ENCODE data around the gene SLC24A3. TPM values are rescaled to one million over a fixed set of nuclear protein-coding genes. Genes with fewer than 3 reads are reported as not detected.
A peak's percentile ranks its signal among the peaks of the same experiment; 100 is the strongest.

SLC24A3 gene
- total and polyA plus RNA-seq, 9 donors = 4.8 to 40.5 (median 18.6) TPM

DNA sequence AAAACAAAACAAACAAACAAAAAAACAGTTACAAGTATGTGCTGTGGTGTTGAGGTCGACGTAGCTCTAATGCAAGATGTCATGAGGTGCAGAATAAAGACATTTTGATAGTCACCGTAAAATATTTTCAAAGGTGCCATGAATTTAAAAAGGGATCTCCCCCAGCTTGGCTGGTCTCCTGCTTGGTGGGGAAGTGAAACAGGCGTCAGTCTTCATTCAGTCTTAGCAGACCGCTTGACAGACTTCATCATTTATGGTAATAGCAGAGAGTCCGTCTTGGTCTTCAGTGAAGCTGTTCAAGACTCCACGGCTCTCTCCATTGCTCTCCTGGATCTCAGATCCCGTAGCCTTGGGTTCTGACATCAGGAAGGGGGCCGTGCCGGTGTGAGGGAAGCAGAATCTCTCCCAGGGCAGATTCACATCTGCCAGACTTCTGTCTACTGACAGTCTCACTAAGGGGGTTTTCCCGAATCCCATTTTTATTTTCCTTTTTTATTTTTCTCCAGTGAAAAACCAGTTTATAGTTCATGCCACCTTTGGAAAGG lies 1.6 kb downstream of the SLC24A3 start:
- Histone ChIP-seq H3K27me3 (no peaks in the 10 kb centered on the region), H3K9me3 (no peaks in the 10 kb centered on the region), H3K27ac (peak overlapping the region in 1 of 2 donors; percentile 75), H3K36me3 (no peaks in the 10 kb centered on the region), H3K4me1 (ENCODE audit: insufficient read depth) (peaks cover 8% of the 10 kb centered on the region), H3K4me3 (peak overlapping the region; percentile 78)
- WGBS, 3 donors = 59 to 68% (median 65%) methylated on average over 11 of the region's 11 CpGs
- DNase-seq = no peak
- intact Hi-C loops (cut with DNase I) = loop anchor here (2.0 to 10.0 kb wide), 5 partner anchors 51 to 449 kb away; no protein-coding TSS in a partner anchor
- no peak for TF ChIP-seq POLR2A (IDR thresholded peaks at IDR 0.05)
- TF ChIP-seq, protein P1, sequence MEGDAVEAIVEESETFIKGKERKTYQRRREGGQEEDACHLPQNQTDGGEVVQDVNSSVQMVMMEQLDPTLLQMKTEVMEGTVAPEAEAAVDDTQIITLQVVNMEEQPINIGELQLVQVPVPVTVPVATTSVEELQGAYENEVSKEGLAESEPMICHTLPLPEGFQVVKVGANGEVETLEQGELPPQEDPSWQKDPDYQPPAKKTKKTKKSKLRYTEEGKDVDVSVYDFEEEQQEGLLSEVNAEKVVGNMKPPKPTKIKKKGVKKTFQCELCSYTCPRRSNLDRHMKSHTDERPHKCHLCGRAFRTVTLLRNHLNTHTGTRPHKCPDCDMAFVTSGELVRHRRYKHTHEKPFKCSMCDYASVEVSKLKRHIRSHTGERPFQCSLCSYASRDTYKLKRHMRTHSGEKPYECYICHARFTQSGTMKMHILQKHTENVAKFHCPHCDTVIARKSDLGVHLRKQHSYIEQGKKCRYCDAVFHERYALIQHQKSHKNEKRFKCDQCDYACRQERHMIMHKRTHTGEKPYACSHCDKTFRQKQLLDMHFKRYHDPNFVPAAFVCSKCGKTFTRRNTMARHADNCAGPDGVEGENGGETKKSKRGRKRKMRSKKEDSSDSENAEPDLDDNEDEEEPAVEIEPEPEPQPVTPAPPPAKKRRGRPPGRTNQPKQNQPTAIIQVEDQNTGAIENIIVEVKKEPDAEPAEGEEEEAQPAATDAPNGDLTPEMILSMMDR (IDR thresholded peaks at IDR 0.05) = no peak
- no peak for TF ChIP-seq EP300 (IDR thresholded peaks at IDR 0.05)

DNA sequence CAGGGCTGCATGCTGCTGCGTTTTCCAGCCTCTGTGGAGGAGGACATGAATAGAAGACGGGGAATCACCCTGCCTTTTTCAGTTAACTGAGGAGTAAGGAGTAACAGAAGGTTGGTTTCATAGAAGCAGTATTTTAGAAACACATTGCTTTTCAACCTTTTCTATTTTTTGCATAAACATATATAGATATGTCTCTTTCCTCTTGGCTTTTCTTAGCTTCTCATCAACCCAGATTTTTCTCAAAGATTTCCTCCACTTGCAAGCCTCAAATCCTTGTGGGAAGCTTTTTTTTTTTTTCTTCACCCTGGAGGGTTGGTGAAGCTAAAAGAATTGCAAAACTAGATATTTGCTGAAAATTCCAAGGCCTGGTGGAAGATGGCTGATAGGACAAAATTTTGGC lies 6.0 kb downstream of the SLC24A3 start:
- H3K27ac ChIP-seq = no peak overlapping the region
- intact Hi-C loops (cut with DNase I) = loop anchor here in 2 of 4 donors (10.0 kb wide), 2 partner anchors 46 to 56 kb away; no protein-coding TSS in a partner anchor
- no peaks in the 10 kb centered on the region for H3K4me1 ChIP-seq (ENCODE audit: insufficient read depth)
- no peak overlapping the region for H3K4me3 ChIP-seq
- H3K36me3 ChIP-seq = no peaks in the 10 kb centered on the region
- H3K9me3 ChIP-seq = no peaks in the 10 kb centered on the region
- 70 to 87% (median 83%) methylated on average over 2 of the region's 2 CpGs for whole genome bisulfite sequencing, 3 donors
- no peaks in the 10 kb centered on the region for H3K27me3 ChIP-seq
- no peak for DNase-seq
- no peak for TF ChIP-seq POLR2A (IDR thresholded peaks at IDR 0.05)
- TF ChIP-seq, protein P1 (IDR thresholded peaks at IDR 0.05) = no peak
- TF ChIP-seq EP300 (IDR thresholded peaks at IDR 0.05) = no peak

DNA sequence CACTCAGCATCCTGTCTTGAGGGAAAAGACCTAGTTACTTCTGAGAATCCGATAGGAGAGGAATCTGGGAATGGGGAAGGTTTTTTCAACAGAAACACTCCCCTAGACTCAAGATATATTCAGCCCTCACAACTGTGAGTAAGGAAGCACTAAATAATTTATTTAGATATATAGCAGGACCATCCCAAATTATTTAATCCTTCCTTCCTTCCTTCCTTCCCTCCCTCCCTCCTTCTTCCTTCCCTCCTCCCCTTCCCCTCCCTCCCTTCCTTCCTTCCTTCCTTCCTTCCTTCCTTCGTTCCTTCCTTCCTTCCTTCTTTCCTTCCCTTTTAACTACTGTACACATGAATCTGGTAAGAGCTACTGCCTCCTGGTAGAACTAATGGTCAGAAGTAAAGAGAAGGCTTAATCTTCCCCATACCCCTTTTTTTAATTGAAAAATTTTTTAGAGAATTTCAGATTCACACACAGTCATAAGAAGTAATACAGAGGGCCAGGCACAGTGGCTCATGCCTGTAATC lies 10.1 kb downstream of the SLC24A3 start:
- Histone ChIP-seq H3K4me1 (ENCODE audit: insufficient read depth) (no peaks in the 10 kb centered on the region), H3K27me3 (no peaks in the 10 kb centered on the region), H3K36me3 (no peaks in the 10 kb centered on the region), H3K4me3 (no peak overlapping the region), H3K9me3 (peaks cover 0 to 3% of the 10 kb centered on the region in 2 donors), H3K27ac (no peak overlapping the region)
- DNase-seq = no peak
- 69 to 80% (median 76%) methylated on average over 2 of the region's 2 CpGs for WGBS, 3 donors
- TF ChIP-seq EP300 (IDR thresholded peaks at IDR 0.05) = no peak
- TF ChIP-seq POLR2A (IDR thresholded peaks at IDR 0.05) = no peak
- TF ChIP-seq, protein P1 (IDR thresholded peaks at IDR 0.05) = no peak
- intact Hi-C loops (cut with DNase I) = no loop called here

DNA sequence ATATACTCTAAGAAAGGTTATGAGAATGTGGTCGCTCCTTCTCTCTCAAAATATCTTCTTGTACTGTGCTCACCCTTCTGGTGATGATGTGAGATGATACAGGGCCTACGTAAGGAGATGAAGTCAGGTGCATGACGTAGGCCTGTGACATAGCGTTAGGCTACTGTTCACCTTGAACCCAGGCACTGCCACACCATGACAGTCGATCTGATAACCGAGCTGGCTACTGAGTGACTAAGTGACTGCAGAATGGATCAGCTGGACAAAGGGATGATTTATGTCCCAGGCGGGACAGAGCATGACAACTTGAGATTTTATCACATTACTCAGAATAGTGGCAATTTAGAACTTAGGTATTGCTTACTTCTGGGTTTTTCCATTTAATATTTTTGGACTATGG lies 11.2 kb downstream of the SLC24A3 start:
- Histone ChIP-seq H3K36me3 (no peaks in the 10 kb centered on the region), H3K27ac (no peak overlapping the region), H3K4me1 (ENCODE audit: insufficient read depth) (no peaks in the 10 kb centered on the region), H3K4me3 (no peak overlapping the region), H3K9me3 (peaks cover 0 to 3% of the 10 kb centered on the region in 2 donors), H3K27me3 (no peaks in the 10 kb centered on the region)
- DNase-seq = no peak
- intact Hi-C loops (cut with DNase I) = no loop called here
- 95 to 96% (median 96%) methylated on average over 7 of the region's 7 CpGs for WGBS, 3 donors
- TF ChIP-seq, protein P1 (IDR thresholded peaks at IDR 0.05) = no peak
- TF ChIP-seq EP300 (IDR thresholded peaks at IDR 0.05) (no peak), POLR2A (IDR thresholded peaks at IDR 0.05) (no peak)
